HG02642 (cell line): ENCODE measurements around the gene PKD1.

Experiments
- ATAC-seq: cut with Tn5 transposase; IDR thresholded peaks from one replicate; pipeline ENCODE4 v1.9.1; 2021; ENCODE audit warnings: mild to moderate bottlenecking; ENCODE audit not compliant: unreplicated experiment, poor library complexity

Gene PKD1

DNA sequence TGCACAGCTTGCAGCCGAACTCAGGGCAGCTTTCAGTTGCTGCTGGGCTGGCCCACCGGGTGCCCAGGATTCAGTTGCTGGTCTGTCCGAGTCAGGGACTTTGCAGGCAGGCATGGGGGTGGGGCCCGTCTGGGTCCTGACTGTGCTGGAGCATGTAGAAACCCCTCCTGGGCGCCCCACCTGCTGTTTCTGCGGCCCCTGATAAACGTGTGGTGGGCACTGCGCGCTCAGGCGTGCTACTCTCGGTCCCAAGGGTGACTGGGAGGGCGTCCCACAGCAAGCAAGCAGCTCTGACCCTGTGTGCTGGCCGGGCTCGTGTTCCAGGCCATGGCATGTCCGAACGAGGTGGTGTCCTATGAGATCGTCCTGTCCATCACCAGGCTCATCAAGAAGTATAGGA is 75.4 kb downstream of the PKD1 start:
- no peak for ATAC-seq

DNA sequence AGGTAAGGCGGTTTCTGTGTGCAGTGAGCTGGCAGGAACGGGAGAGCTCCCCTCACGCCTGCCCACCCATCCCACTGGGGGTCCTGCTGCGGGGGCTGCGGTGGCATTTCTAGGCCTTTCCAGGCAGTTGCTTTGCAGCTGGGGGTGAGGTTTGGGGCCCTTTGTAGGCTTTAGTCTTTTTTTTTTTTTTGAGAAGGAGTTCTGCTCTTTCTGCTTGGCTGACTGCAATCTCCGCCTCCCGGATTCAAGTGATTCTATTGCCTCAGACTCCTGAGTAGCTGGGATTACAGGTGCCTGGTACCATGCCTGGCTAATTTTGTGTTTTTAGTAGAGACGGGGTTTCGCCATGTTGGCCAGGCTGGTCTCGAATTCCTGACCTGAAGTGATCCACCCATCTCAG is 76.8 kb downstream of the PKD1 start:
- ATAC-seq, result no peak

DNA sequence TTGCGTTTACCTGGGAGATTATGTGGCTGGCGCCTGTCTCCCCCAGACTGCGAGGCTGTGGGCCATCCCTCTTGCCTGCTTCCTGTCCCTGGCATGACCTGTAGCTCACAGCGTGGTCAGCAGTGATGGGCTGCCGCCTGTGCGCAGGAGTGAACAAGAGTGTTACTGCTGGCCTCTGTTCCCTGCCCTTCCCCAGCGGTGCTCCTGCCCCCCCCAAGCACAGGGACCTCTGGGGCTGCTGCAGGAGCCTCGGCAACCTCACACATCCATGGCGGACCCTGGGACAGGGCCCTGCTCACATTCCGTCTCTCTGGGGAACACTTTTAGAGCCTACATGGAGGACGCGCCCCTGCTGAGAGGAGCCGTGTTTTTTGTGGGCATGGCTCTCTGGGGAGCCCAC is 77.3 kb downstream of the PKD1 start:
- ATAC-seq, result no peak

DNA sequence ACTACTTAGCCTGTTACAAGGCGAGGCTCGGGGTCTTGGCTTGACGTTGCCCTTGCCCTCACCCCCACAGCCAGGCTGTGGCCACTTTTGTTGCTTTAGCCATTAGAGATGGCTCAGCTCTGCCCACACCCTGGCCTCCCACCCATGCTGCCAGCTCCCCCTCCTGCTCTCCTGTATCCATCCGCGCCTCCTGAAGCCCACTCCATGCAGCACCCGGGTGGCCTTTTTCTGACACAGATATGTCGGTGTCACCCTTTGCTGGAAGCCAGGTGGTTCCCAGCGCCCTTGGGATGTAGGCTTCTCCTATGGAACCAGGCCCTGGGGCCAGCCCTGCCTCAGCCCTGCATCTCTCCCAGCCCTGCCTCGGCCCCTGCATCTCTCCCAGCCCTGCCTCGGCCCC is 78.3 kb downstream of the PKD1 start:
- ATAC-seq, result no peak

DNA sequence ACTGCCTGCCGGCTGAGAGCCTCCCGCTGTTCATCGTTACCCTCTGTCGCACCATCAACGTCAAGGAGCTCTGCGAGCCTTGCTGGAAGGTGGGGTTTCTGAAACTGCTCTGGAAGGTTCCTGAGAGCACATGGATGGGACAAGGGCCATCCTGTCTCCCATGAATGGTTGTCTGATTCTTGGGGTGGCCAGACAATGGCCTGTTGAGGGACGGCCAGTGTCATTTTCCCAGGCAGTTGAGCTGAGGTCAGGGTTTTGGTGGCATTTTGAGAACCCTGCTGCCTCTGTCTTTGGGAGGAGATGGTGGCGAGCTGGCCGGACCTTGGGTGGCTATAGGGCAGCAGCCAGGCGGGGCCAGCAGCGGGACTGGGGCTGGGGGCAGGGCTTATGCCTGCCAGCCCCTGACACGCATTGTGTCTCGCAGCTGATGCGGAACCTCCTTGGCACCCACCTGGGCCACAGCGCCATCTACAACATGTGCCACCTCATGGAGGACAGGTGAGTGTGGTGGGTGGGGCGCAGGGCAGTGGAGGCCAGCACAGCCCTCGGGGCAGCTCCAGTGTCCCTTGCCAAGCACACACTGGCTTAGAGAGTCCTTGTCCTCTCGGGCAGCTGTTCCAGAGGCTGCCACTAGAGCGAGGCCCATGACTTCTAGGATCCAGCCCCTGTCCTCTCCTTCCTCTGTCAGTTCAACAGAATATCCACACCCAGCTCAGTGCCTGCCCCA is 78.9 kb downstream of the PKD1 start:
- no peak for ATAC-seq

DNA sequence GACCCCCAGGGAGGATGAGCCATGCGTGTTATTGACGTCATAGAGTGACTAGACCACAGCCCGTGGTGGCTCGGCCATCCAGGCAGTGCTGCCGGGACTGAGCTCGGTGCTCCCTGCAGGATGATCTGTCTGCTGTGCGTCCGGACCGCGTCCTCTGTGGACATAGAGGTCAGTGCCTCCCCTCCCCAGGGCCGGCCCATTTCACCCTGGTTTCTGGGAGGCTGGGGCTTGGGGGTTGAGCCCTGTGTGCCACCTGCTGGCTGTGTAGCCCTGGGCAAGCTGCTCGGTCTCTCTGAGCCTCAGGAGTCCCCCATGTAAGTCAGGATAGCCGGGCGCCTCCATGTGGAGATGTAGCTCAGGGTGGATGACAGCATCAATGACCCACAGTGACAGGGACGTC is 79.6 kb downstream of the PKD1 start:
- ATAC-seq, result no peak

DNA sequence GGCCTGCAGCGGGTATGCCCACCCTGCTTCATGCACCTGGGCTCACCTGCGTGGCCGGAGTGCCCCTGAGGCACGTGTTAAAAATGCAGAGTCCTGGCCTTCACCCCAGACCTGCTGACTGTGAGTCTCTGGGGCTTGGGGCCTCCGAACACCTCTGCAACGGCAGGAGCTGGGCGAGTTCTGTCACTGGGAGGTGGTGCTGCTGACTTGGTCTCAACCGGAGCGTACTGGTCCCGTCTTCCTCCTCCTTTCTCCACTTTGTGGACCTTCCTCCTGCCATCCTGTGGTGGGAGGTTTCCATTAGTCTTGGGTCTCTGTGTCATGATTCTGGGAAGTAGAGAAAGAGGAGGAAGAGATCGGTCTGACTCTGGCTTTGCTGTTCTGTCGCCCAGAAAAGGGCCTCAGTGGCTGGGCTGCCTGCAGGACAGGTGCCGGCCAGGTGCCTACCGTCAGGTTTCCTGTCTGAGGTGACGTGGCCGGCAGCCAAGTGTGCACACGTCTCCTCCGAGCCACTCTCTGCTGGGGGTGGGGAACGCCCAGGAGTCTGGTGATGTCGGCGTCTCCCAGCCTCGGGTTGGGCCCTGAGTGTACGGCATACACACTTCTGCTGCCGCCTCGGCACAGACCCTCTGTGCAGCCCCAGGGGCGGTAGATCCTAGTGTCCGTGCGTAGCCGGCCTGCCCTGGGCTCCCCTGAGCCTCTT is 81.0 kb downstream of the PKD1 start:
- no peak for ATAC-seq

DNA sequence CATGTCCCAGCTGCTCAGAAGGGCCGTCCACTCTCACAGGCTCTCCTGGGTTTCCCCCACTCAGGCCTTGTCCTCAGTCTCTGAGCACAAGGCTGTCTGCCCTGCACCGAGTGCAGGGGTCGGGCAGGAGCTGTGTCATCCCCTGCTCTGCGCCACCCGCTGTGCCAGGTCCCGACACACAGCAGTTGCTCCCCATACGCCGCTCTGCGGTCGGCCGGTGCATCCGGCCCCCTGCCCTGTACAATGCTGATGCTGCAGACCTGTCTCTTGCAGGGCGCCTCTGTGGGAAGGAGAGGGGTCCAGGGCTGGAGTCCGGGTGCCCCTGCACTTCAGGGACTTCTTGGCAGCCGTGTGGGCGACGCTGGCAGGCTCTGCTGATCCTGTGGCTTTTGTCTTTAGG is 81.8 kb downstream of the PKD1 start:
- no peak for ATAC-seq

DNA sequence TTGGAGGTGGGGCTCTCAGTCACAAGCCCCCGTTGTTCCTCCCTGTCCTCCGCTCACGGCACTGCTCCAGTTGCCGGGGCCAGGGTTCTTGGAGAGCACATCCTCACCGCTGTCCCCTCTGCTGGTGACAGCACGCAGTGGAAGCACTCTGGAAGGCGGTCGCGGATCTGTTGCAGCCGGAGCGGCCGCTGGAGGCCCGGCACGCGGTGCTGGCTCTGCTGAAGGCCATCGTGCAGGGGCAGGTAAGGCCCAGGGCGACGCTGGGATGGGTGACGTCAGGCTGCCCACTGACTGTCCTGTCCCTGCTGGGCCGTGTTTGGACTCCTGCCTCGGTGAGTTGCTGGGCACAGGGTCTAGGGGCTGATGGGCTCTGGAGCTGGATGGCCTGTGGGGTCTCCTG is 82.5 kb downstream of the PKD1 start:
- no peak for ATAC-seq

DNA sequence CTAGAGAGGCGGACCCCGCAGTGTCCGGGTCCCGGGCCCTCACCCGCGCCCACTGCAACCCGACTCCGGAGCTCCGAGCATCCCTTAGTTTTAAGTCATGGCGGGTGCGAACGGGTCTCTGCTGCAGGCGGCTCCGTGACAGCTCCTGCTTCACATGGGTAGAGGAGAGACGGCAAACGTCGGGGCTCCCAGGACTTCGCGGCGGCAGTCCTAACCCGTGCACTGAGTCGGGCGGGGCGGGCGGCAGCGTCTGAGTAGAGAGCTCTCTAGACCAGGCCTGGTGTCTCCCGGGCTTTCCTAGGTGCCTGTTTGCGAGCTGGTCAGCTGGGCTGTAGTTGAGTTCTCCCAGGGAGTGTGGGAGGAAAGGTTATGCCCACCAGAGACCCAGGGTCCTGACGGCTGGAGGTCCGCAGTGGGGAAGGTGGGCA is 87.6 kb downstream of the PKD1 start:
- ATAC-seq, result no peak

DNA sequence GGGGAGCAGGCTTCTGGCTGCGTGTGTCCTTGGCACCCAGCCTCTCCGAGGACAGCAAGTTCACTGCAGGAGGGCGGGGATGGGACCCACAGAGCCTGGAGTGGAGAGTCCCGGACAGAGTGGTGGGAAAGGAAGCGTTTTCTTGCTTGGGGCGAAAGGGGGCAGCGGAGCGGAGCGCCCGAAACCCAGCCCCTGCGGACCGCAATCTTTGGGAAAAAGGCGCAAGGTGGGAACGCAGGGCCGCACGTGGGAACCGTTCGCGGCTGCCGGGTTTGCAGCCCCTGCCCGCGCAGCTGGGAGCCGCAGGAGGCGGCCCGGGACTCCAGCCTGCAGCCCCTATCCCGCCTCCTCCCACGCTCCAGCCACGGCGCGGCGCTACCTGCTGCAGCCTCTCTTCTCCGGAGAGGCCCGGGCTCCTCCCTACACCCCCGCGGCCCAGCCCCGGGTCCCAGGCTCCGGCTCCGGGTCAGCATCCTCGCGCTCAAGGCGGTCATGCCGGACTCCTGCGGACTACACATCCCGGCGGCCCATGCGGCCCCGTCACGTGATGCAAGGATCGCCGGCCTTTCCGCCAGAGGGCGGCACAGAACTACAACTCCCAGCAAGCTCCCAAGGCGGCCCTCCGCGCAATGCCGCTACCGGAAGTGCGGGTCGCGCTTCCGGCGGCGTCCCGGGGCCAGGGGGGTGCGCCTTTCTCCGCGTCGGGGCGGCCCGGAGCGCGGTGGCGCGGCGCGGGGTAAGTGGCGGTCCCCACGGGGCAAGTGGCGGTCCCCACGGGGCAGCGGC is 88.2 kb downstream of the PKD1 start, which contains the start of the genes NTHL1 and TSC2:
Gene NTHL1, minus strand, starts transcription at position 505 of the 786 bp plus-strand sequence. Its CDS starts 11 bp downstream, at position 494.
Gene TSC2, plus strand, starts transcription at position 656 of the 786 bp plus-strand sequence. CDS start 631 bp downstream, outside the sequence.
- ATAC-seq, result peak; percentile 91

DNA sequence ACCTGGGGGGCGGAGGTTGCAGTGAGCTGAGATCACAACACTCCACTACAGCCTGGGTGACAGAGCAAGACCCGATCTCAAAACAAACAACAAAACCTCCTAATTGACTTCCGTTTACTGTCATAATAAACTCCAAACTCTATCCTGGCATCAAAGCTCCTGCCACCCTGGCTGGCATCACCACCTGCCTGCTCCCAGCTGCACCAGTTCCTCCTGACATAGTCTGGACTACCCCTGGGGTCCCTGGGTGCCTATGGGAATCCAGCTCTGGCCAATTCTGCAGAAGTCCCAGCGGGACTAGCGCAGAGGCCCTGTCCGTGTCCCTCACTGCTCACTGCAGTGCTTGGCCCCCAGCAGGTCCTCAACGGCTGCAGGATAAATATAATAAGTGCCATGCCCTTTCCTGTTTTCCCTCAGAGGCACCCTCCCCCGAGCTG is 88.8 kb downstream of the PKD1 start:
- ATAC-seq, result no peak

DNA sequence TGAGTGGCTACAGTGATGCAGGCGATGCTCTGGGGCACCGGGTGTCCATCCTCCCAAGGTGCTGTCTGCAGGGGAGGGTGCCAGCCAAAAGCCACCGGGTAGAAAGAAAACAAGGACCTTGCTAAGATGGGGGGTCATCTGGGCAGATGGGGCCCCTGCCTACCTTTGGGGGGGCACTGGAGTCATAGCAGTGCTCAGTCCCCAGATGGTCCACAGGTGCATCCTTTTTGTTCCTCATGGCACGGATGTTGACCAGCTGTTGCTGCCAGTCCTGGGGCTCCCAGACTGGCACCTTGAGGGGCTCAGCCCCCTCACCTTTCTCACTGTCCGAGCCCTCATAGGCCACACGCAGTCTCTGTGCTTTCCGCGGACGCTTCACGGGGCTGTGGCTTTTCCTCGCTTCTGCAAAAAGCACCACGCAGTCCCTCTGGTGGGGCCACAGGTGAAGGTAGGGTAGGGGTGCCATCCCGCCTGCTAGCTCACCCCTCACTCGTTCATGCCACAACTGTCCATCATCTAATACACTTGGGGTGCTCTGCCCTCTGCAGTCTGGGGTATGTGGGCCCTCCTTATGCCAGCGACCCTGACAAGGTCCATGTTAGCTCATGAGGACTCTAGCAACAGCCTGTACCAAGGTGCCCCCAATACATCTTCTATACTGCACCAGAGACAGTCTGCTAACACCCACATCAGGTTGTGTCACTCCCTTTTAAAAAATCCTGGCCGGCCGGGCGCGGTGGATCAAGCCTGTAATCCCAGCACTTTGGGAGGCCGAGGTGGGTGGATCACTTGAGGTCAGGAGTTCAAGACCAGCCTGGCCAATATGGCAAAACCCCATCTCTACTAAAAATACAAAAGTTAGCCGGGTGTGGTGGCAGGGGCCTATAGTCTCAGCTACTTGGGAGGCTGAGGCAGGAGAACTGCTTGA is 89.5 kb downstream of the PKD1 start:
- no peak for ATAC-seq

DNA sequence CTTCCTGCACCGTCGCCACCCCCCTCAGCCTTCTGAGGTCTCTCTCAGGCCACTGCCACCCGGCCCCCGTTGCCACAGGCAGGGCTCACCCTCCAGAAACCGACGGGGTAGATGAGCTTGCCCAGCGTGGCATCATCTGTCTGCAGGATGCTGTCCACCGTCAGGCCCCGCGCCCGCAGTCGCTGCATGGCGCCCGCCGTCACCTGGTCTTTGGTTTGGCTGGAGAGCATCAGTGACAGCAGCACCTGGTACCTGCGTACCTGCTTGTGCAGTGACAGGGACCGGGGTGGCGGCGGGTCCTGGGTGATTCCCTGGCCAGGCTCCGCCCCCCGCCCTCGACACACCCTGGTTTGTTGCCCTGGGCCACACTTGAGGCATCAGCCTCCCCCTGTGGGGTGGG is 91.2 kb downstream of the PKD1 start:
- no peak for ATAC-seq

DNA sequence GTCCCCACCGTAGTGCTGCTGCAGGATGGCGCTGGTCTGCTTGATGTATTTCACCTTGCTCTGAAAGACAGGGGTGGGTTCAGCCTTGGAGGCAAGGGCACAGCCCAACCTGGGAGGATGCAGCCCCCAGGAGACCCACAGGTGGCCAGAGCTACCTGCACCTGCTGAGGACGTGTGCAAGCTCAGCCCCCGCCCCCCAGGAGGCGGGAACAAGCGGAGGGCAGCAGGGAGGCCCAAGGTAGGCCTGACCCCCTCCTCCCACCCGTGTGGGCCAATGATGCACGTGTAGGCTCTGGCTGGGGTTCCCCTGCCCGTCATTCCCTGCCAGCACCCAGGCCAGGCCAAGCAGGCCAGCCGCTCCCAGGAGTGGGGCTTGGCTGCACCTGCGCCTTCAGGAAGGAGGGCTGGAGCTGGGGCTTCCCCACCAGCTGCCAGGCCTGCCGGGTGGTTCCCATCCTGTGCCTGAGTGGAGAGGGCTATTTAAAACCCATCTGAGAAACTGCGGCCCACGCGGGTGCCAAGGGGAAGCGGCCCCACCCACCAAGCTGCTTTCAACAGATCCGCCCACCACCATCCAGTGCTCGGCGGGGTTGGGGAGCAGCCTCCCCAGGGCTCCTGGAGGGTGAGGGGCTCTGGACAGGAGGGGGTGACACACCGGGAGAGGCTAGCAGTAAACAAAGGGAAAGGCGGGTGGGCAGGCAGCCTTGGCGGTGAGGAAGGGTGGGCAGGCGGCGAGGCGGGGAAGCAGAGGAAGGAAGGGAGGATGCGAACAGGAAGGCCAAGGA is 91.8 kb downstream of the PKD1 start:
- ATAC-seq, result no peak

DNA sequence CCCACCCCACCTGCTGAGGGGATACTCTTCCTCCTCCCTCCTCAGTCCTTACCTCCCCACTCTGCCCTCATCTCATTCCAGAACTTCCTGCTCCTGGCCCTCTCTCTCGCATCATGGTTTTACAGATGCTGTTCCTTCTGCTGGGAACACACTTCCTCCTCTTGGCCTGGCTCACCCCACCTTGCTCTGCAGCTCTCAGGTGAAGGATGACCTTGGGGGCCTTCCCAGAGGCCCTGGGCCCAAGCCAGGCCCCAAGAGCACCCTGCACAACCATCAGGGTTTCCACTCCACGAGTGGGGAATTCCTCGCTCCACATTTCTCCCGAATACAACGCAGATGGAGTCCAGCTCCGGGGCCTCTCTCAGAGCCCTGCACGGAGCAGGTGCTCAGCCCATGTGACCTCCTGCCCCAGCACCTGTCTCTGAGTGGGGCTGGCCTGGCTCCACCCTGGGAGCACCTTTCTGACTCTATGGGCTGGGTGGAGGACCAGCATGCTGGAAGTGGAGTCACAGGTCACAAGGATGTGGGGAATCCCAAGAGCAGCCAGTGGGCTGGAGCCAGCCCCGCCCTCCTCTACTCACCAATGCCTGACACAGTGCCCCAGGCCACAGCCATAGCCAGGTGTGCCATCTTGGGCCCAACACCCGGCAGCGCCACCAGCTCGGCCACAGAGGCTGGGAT is 92.6 kb downstream of the PKD1 start:
- no peak for ATAC-seq

DNA sequence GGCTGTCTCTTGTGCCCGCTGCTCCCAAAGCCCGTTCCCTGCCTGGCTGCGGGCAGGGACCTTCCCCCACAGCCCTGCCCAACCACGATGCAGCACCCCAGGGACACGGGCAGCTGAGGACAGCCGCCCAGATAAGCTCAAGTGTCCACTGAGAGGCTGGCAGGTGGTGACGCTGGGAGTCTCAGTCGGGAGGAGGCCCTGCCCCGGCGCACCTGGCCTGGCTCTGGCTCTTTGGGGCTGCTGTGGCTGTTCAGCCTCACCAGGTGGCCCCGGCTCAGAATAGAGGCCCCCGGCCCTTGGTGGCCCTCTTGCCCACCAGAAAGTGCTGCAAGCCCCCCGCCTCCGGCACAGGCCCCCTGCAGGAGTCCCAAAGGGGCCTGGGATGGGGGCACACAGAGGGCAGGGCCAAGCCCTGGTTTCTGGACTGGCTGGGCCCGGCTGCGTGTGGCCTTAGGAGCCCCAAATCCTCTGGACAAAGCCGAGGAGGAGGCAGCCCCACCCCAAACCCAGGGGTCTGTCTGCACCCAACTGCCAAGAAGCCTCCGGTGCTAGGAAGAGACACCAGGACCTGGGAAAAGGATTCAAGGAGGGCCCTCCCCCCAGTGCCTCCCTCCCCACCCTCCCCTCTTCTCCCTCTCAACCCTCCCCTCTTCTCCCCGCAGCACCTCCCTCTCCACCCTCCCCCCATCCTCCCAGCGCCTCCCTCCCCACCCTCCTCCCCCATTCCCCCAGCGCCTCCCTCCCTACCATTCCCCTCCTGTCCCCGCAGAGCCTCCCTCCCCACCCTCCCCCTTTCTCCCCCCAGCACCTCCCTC is 93.3 kb downstream of the PKD1 start:
- ATAC-seq, result no peak
